GM12872 (cell line): Measurements from ENCODE around the gene PPP1R15B.
A peak's percentile ranks its signal among the peaks of the same experiment; 100 is the strongest.

ENCODE experiments used
- TF ChIP-seq, protein P1 (sequence below): IDR thresholded peaks from 3 replicates; pipeline ENCODE4 v1.5.1; 2011; ENCODE audit warnings: low read depth, mild to moderate bottlenecking, low read length, moderate library complexity; ENCODE audit not compliant: insufficient read depth

The PPP1R15B gene

DNA sequence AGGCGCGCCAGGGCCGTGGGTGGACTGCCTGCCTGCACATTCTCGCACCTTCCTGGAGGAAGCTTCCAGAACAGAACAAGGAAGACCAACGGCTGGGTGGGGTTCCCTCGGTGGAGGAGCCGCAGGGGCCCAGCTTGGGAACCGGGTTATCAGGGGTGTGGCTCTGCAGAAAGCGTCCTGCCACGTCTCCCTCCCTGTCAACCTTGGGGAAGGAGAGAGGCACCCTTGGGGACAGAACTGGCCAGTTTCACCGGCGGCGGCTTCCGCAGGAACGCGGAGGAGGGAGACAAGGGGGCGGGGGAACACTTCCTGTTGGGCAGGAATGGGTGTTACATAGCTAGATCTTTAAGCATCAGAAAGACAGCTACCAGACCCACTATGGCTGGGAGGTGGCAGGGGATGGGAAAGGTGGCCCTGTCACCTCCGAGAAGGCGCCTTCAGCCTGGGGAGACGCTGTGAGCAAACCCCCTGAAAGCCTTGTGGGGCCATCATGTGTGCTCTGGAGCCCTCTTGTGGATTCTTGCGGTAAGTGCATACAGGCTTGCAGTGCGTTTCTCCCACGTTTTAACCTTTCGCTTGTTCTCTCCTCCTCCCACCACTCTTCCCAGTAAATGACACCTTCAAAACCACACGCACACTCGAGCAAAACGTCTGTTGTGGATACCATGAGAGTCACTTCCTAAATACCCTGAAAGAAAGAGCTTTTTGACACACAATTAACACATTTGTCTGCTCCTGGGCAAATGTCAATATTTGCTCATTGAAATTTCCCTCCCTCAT is 48.1 kb downstream of the PPP1R15B start:
- TF ChIP-seq, protein P1, sequence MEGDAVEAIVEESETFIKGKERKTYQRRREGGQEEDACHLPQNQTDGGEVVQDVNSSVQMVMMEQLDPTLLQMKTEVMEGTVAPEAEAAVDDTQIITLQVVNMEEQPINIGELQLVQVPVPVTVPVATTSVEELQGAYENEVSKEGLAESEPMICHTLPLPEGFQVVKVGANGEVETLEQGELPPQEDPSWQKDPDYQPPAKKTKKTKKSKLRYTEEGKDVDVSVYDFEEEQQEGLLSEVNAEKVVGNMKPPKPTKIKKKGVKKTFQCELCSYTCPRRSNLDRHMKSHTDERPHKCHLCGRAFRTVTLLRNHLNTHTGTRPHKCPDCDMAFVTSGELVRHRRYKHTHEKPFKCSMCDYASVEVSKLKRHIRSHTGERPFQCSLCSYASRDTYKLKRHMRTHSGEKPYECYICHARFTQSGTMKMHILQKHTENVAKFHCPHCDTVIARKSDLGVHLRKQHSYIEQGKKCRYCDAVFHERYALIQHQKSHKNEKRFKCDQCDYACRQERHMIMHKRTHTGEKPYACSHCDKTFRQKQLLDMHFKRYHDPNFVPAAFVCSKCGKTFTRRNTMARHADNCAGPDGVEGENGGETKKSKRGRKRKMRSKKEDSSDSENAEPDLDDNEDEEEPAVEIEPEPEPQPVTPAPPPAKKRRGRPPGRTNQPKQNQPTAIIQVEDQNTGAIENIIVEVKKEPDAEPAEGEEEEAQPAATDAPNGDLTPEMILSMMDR, result peak; percentile 99

DNA sequence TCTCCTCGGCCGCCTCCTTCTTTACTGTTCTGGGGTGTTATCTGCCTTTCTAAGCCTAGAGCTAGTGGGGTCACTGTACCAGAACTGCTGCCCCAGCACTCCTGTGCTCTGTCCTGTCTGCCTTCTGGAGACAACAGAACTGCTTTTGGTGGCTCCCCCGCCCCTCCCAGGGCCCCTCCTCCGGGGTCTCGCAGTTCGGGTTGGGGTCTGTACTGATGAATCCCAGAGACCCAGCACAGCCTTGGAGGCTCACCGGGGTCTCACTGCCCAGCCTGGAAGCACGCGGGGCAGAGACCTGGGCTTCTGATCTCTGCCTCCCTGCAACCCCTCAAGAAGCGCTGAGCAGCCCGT is 48.7 kb downstream of the PPP1R15B start:
- TF ChIP-seq, protein P1, result no peak

DNA sequence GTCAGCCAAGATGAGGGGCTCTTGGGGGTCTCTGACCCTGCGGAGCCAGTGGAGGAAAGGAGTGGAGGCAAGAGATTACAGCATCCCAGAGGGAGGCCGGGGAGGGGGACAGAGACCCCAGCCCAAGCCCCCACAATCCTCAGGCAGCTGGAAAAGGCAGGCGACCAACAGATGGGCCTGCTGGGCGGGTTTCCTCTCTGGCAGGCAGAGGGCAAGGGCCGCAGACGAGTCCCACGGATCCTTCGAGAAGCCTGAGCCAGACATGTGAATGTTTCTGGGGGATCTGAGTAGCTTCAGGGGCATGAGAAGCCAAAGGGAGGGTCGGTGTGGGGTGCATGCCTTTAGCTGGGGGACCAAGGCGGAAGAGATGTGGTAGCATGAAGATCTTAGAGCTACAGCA is 49.8 kb downstream of the PPP1R15B start:
- TF ChIP-seq, protein P1, result no peak

DNA sequence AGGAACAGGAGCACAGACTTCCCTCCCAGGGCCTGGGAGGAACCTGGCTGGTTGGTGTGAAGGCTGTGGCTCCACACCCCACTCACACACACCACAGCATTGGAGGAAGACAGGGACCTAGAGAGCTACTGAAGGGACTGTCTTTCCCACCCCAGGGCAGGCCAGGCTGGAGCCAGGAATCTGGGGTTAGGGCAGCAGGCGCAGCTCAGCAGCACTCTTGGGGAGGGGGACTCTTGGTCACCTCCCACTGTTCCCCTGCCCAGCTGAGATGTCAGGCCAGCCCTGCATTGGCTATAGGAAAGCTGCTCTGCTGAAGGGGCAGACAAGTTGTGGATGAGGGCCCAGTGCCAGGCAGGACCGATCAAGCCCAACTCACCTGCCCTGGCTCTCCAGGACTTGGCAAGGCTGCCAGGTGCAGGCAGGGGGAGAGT is 50.3 kb downstream of the PPP1R15B start:
- TF ChIP-seq, protein P1, result no peak

DNA sequence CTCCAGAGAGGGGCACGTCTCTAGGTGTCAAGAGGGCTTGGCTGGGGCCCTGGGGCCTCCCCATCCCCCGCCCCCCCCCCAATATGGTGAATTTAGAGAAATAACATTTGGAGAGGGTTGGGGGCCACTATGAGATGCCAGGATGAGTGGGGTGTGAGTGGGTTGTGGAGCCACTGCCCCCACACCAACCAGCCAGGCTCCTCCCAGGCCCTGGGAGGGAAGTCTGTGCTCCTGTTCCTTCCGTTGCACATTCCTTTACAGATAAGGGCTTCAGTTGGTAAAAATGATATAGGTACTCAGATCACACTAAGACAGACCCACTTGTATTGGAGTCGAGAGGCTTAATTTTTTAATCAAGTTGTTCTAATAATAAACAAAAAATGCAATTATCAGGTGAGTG is 51.3 kb downstream of the PPP1R15B start:
- TF ChIP-seq, protein P1, result no peak

DNA sequence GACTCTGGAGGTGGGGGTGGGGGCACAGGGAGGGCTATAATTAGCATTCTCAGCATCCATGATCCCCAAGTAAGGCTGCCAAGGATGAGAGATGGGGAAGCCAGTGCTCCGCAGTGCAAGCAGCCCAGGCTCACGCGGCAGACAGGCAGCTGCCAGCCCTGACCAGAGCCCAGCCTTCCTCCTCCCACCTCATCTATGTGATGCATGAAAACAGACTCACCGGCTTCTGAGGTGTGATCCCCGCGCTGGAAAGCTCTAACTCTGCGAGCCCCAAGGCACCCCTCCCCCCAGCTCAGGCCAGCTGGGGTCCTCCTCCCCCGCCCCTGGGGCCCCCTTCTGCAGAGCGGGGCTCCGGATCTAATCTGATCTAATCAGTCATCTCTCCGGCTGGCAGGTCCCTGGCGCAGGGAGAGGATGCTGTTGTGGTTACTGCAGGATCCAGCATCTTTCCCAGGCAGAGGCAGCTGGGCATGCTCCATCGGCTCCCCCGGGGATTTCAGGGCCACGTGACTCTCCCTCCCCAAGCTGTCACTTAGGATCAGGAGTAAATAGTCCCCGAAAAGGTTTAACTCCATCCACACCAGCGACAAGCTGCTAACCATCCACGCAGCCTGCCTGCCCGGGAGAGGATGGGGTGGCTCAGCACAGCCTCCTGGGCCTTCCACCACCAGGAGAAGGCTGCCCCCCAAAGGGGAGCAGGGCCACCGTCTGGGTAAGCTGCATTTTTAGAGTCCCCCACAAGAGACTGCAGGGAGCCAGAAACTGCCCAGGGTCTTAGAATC is 52.0 kb downstream of the PPP1R15B start, which contains the start of gene PLEKHA6:
TSS of gene PLEKHA6 (minus strand) at position 456 of the 782 bp plus-strand sequence. CDS start 86,202 bp downstream, outside the sequence.
- TF ChIP-seq, protein P1, result no peak

DNA sequence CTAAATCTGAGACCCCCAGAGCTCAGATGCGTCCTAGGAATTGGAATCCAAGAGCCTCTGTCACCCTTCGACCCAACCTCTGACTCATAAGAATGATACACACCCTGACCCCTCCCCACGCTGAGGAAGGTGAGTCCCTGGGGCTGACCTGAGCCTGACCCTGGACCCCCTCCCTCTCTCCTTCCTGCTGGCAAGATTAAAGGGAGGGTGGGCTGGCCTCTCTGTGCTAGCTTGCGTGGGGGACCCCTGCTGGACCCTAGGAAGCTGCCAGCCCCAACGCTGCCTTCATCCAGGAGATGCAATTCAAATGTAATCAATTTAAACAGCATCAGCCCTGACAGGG is 52.5 kb downstream of the PPP1R15B start:
- TF ChIP-seq, protein P1, result no peak
